OCI-LY3 (cell line): Measurements from ENCODE around the gene GTPBP3.

Experiments used
- H2AFZ ChIP-seq: fragments of 200-600, 300-600 bp; shearing (Covaris generic); 2 replicates; pipeline ENCODE4 v1.6.0; 2014; ENCODE audit warnings: antibody characterized with exemption, low read depth, low read length
- H3K27ac ChIP-seq: fragments of 200-600, 300-600 bp; sonication (generic); 2 replicates; pipeline ENCODE4 v1.5.1; 2014; ENCODE audit warnings: mild to moderate bottlenecking, low read length, moderate library complexity, mixed read lengths
- H3K27me3 ChIP-seq: fragments of 200-600, 300-600 bp; sonication (generic); 2 replicates; pipeline ENCODE4 v1.6.1; 2014; ENCODE audit warnings: low read depth, low read length, mixed read lengths
- H3K36me3 ChIP-seq: fragments of 200-600, 300-600 bp; sonication (generic); replicated peaks from 2 replicates; pipeline ENCODE3; 2014; ENCODE audit warnings: low read depth, low read length, mixed read lengths
- H3K4me1 ChIP-seq: fragments of 300-600, 200-600 bp; sonication (generic); 2 replicates; pipeline ENCODE4 v1.6.1; 2014; ENCODE audit warnings: low read length, mixed read lengths
- H3K4me2 ChIP-seq: fragments of 200-600, 300-600 bp; sonication (generic); 2 replicates; pipeline ENCODE4 v1.6.1; 2014; ENCODE audit warnings: low read length, mixed read lengths
- H3K4me3 ChIP-seq: fragments of 300-600, 200-600 bp; sonication (generic); 2 replicates; pipeline ENCODE4 v1.5.1; 2014; ENCODE audit warnings: antibody characterized with exemption, mild to moderate bottlenecking, low read length, moderate library complexity
- H3K79me2 ChIP-seq: fragments of 300-600, 200-600 bp; shearing (Covaris generic); 2 replicates; pipeline ENCODE4 v1.6.1; 2014; ENCODE audit warnings: mild to moderate bottlenecking, low read length, mixed read lengths
- H3K9ac ChIP-seq: fragments of 300-600, 200-600 bp; shearing (Covaris generic); 2 replicates; pipeline ENCODE4 v1.6.0; 2014; ENCODE audit warnings: mild to moderate bottlenecking, low read length, moderate library complexity
- H3K9me3 ChIP-seq: fragments of 200-600, 300-600 bp; shearing (Covaris generic); 2 replicates; pipeline ENCODE4 v1.6.1; 2014; ENCODE audit warnings: low read length, mixed read lengths; ENCODE audit not compliant: insufficient read depth
- H4K20me1 ChIP-seq: fragments of 200-600, 300-600 bp; sonication (generic); 2 replicates; pipeline ENCODE4 v1.6.1; 2016; ENCODE audit warnings: low read length, mixed read lengths; ENCODE audit not compliant: insufficient read depth
- EZH2phosphoT487 ChIP-seq: fragments of 200-600 bp; shearing (Covaris generic); IDR thresholded peaks from 2 replicates; pipeline ENCODE4 v1.6.1; 2018; ENCODE audit warnings: antibody characterized with exemption, mixed run types, low read depth
- TF ChIP-seq, protein P1 (sequence below): fragments of 200-600, 300-600 bp; sonication (generic); IDR thresholded peaks from 2 replicates; pipeline ENCODE4 v1.5.1; 2014; ENCODE audit warnings: antibody characterized with exemption, low read length, low read depth

Gene GTPBP3

DNA sequence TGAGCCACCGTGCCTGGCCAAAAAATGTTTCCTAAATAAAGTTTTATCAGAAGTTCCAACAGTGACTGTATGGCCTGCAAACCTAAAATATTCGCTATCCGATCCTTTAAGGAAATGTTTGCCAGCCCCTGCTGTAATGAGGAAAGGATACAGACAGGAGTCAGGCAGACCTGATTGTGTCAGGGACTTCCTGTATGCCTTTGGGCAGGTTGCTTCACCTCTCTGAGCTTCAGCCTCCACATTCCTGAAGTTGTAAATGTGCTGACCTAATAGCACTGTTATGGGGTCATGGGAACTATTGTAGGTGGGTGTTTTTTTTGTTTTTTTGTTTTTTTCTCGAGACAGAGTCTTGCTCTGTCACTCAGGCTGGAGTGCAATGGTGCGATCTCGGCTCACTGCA lies 40.4 kb upstream of the GTPBP3 start:
- H3K36me3 ChIP-seq, result peaks cover 21% of the 10 kb centered on the region
- TF ChIP-seq EZH2phosphoT487, result no peak
- TF ChIP-seq, protein P1, sequence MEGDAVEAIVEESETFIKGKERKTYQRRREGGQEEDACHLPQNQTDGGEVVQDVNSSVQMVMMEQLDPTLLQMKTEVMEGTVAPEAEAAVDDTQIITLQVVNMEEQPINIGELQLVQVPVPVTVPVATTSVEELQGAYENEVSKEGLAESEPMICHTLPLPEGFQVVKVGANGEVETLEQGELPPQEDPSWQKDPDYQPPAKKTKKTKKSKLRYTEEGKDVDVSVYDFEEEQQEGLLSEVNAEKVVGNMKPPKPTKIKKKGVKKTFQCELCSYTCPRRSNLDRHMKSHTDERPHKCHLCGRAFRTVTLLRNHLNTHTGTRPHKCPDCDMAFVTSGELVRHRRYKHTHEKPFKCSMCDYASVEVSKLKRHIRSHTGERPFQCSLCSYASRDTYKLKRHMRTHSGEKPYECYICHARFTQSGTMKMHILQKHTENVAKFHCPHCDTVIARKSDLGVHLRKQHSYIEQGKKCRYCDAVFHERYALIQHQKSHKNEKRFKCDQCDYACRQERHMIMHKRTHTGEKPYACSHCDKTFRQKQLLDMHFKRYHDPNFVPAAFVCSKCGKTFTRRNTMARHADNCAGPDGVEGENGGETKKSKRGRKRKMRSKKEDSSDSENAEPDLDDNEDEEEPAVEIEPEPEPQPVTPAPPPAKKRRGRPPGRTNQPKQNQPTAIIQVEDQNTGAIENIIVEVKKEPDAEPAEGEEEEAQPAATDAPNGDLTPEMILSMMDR, result no peak
- no peak overlapping the region for H3K27ac ChIP-seq
- H2AFZ ChIP-seq, result no peak overlapping the region
- H4K20me1 ChIP-seq, result no peaks in the 10 kb centered on the region
- H3K9me3 ChIP-seq, result peaks cover 4% of the 10 kb centered on the region; the same call in 1 of the 2 replicates
- H3K4me2 ChIP-seq, result no peak overlapping the region
- no peaks in the 10 kb centered on the region for H3K27me3 ChIP-seq
- peaks cover under 1% of the 10 kb centered on the region; the same call in 1 of the 2 replicates for H3K4me1 ChIP-seq
- no peak overlapping the region for H3K9ac ChIP-seq
- no peaks in the 10 kb centered on the region for H3K79me2 ChIP-seq
- no peak overlapping the region for H3K4me3 ChIP-seq

DNA sequence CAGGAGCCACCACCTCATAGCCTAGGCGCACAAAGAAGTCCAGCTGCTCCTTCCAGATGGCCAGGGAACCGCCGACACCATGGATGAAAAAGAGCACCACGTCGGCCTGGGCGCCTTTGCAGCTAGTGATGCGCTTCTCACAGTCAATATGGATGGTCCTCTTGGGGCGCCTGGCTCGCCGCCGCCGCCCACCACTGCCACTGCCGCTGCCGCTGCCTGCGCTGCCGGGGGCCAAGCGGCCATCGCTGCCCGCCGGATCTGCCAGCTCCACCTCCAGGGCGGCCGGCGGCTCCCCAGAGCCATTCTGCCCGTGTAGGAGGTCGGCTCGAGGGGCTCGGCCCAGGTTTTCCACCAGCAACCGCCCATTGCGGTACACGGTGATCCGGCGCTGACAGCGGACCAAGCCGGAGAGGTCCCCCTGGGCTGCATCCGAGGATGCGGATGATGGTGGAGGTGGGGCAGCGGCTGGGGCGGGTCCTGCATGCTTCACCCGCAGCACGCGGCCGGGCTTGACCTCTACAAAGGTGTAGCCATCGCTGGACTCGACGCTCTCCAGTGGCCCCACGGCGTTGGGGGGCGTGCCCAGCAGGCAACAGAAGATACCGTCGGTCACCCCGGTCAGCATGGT lies 36.2 kb upstream of the GTPBP3 start:
- no peak overlapping the region for H3K9ac ChIP-seq
- peaks cover 1% of the 10 kb centered on the region for H3K79me2 ChIP-seq
- peaks cover 19% of the 10 kb centered on the region for H3K4me1 ChIP-seq
- no peaks in the 10 kb centered on the region for H4K20me1 ChIP-seq
- no peak overlapping the region for H2AFZ ChIP-seq
- no peak for TF ChIP-seq EZH2phosphoT487
- TF ChIP-seq, protein P1, result no peak
- H3K27me3 ChIP-seq, result no peaks in the 10 kb centered on the region
- peaks cover 11% of the 10 kb centered on the region for H3K36me3 ChIP-seq
- H3K27ac ChIP-seq, result no peak overlapping the region
- H3K9me3 ChIP-seq, result peaks cover 4% of the 10 kb centered on the region; the same call in 1 of the 2 replicates
- H3K4me2 ChIP-seq, result no peak overlapping the region
- no peak overlapping the region for H3K4me3 ChIP-seq

DNA sequence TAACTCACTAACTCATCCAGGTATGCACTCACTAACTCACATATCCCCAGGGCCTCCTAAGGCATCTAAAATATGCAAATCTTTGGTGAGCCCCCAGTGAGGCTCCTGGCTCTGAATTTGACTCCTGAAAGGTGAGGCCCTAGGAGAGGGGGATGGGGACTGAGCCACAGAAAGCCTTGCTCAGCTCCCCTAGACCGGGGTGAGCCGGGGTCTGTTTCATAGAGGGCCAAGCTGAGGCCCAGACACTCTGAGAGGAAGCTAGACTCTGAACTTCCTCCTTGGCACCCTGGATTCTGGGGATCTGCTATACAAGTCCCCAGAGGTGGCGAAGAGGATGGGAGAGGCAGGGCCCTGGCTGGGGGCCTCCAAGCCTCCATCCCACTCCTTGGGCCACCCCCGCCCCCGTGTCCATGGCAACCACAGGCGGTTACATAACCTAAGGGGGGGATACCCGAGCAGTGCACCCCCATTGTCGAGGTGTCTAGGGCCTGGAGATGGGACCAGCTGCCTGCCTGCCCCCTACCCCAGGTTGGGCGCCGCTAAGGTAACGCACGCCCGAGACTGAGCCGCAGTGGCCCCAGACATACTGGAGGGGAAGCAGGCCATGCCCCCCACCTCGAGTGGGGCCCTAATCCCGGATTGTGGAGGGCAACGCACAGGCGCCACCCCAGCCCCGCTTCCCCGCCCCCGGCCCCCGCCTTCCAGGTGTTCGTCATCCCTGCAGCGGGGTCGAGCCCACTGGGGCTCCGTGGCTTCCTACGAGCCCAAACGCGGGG lies 34.8 kb upstream of the GTPBP3 start:
- Histone ChIP-seq H4K20me1 (no peaks in the 10 kb centered on the region), H3K79me2 (peaks cover 14% of the 10 kb centered on the region), H3K9ac (peak overlapping the region; percentile 60; the same call in 1 of the 2 replicates), H2AFZ (no peak overlapping the region; the same call in 1 of the 2 replicates), H3K27me3 (no peaks in the 10 kb centered on the region), H3K4me2 (peak overlapping the region; percentile 73), H3K4me3 (peak overlapping the region; percentile 82), H3K4me1 (peaks cover 24% of the 10 kb centered on the region), H3K36me3 (peaks cover 6% of the 10 kb centered on the region), H3K9me3 (peaks cover 4% of the 10 kb centered on the region; the same call in 1 of the 2 replicates), H3K27ac (no peak overlapping the region)
- TF ChIP-seq, protein P1, result no peak
- no peak for TF ChIP-seq EZH2phosphoT487
